HepG2 (cell line): ENCODE data around the gene UCN2. TPM values are rescaled to one million over a fixed set of nuclear protein-coding genes. Genes with fewer than 3 reads are reported as not detected.

Source experiments
- CBX2 ChIP-seq, 2 experiments: fragments of 200-600 bp in 1 of 2; sonication (generic); formaldehyde crosslinking in 1 of 2; IDR thresholded peaks; 2 replicates each; pipeline versions ENCODE4 v1.7.0 to v1.8.1; 2018 to 2022; ENCODE audit warnings: low read depth in 2 of 2, low read length in 1 of 2, mild to moderate bottlenecking in 1 of 2, missing genetic modification reagents in 1 of 2
- CENPT ChIP-seq: sonication (generic); formaldehyde crosslinking; IDR thresholded peaks from 2 replicates; pipeline ENCODE4 v1.8.0; 2022; ENCODE audit warnings: low read depth, mild to moderate bottlenecking, moderate library complexity, missing genetic modification reagents
- FOSL1 ChIP-seq: sonication (generic); formaldehyde crosslinking; IDR thresholded peaks from 2 replicates; pipeline ENCODE4 v1.9.0; 2021; ENCODE audit warnings: missing genetic modification reagents, borderline replicate concordance
- GATAD1 ChIP-seq: IDR thresholded peaks from 2 replicates; pipeline ENCODE4 v1.6.1; 2016; ENCODE audit warnings: missing genetic modification reagents, missing compliant biosample characterization
- JARID2 ChIP-seq: sonication (generic); formaldehyde crosslinking; IDR thresholded peaks from 2 replicates; pipeline ENCODE4 v1.8.1; 2023; ENCODE audit warnings: missing genetic modification reagents, inconsistent platforms; ENCODE audit not compliant: insufficient replicate concordance
- KMT2B ChIP-seq: IDR thresholded peaks from 2 replicates; pipeline ENCODE4 v1.6.1; 2016; ENCODE audit warnings: missing genetic modification reagents, missing compliant biosample characterization
- RFX3 ChIP-seq: IDR thresholded peaks from 2 replicates; pipeline ENCODE4 v1.6.1; 2016; ENCODE audit warnings: missing biosample characterization, missing genetic modification reagents
- ZFP1 ChIP-seq: IDR thresholded peaks from 2 replicates; pipeline ENCODE4 v1.6.1; 2016
- ZNF20 ChIP-seq: sonication (generic); formaldehyde crosslinking; IDR thresholded peaks from 2 replicates; pipeline ENCODE4 v1.4.0; 2020; ENCODE audit warnings: mild to moderate bottlenecking, moderate library complexity, missing genetic modification reagents
- ZNF781 ChIP-seq: sonication (generic); formaldehyde crosslinking; IDR thresholded peaks from 2 replicates; pipeline ENCODE4 v1.5.1; 2020; ENCODE audit warnings: borderline replicate concordance, mild to moderate bottlenecking, missing genetic modification reagents; ENCODE audit errors: not compliant biosample characterization
- polyA plus RNA-seq, 8 experiments: library from polyadenylated mRNA; depleted of rRNA in 3 of 8; stranded (reverse) in 7 of 8; unstranded in 1 of 8; fragments of >200 nt; fragmentation: Illumina TruSeq in 4 of 8; extraction: Trizol in 4 of 8; gene quantifications; 2 replicates each; pipeline versions ENCODE4 v1.2.1 to v1.2.3, GENCODE V29; 2011 to 2016; ENCODE audit warnings: low read depth in 4 of 8, missing spikeins in 1 of 8, mixed read lengths in 1 of 8; ENCODE audit not compliant: insufficient read depth in 1 of 8
- total RNA-seq, 5 experiments: library from RNA; depleted of rRNA; stranded (reverse); fragments of >200 nt; fragmentation: Illumina TruSeq; extraction: Trizol; gene quantifications; 2 replicates each; pipeline ENCODE4 v1.2.3, GENCODE V29; 2016; ENCODE audit warnings: low read depth in 1 of 5
- TF ChIP-seq, protein P1 (sequence below): sonication (generic); formaldehyde crosslinking; conservative IDR thresholded peaks from 2 replicates; pipeline ENCODE4 v1.4.0; 2020; ENCODE audit warnings: mild to moderate bottlenecking, missing genetic modification reagents, moderate library complexity
- TF ChIP-seq, protein P2 (sequence below): sonication (generic); formaldehyde crosslinking; IDR thresholded peaks from 2 replicates; pipeline ENCODE4 v1.5.0; 2020; ENCODE audit warnings: missing genetic modification reagents
- TF ChIP-seq, protein P3 (sequence below): sonication (generic); formaldehyde crosslinking; conservative IDR thresholded peaks from 2 replicates; pipeline ENCODE4 v1.8.0; 2022; ENCODE audit warnings: mild to moderate bottlenecking, moderate library complexity, missing genetic modification reagents
- TF ChIP-seq, protein P4 (sequence below): sonication (generic); formaldehyde crosslinking; IDR thresholded peaks from 2 replicates; pipeline ENCODE4 v1.5.1; 2020; ENCODE audit warnings: mild to moderate bottlenecking, missing genetic modification reagents
- TF ChIP-seq, protein P5 (sequence below): sonication (generic); formaldehyde crosslinking; IDR thresholded peaks from 2 replicates; pipeline ENCODE4 v1.8.0; 2022; ENCODE audit warnings: mild to moderate bottlenecking, missing genetic modification reagents

UCN2 gene
- total and polyA plus RNA-seq, 2 of the 13 experiments (the other 11 are each of a cell fraction or from before 2014, with no cell fraction given) = 0.07 to 1.5 TPM

DNA sequence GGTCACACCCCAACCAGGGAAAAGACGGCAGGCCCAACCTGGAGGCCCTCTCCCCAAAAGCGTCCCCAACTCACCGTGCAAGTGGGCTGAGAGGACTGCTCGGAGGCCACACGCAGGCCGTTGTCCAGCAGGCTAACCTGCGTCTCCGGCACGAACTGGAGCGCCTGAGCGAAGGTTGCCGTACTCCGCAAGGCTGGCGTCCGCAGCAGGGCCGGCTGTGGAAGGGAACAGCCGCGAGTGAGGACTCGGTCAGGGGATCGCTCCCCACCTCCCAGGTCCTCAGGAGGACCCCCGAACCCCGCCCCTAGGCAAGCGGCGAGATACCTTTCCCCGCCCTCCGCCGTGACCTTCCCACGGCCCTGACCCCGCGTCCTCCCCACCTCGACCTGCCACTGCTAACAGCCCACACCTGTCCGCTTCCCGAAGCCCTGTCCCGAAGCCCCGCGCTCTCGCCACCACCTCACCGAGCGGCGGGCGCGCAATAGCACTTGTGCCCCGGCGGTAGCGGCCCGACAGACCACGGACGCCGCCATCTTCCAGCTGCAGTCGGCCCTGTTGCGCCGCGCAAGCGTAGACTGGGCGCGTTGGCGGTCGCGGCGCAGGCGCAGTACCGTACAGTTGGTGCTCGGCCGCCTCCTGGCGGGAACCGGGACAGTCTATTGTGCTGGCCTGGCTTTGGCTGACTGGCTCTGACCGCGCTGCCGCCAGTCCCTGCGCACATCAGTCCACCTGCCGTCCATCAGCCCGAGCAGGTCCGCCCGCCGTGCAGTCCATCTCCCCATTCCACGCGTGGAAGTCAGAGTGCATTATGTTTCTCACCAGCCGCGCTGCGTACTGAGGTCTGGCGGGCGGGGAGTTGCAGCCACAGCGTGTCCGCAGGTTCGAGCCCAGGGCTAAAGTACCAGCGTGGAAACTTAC, 45.8 kb upstream of the UCN2 start, which contains the start of gene UQCRC1 (continued):
- TF ChIP-seq, protein P1, sequence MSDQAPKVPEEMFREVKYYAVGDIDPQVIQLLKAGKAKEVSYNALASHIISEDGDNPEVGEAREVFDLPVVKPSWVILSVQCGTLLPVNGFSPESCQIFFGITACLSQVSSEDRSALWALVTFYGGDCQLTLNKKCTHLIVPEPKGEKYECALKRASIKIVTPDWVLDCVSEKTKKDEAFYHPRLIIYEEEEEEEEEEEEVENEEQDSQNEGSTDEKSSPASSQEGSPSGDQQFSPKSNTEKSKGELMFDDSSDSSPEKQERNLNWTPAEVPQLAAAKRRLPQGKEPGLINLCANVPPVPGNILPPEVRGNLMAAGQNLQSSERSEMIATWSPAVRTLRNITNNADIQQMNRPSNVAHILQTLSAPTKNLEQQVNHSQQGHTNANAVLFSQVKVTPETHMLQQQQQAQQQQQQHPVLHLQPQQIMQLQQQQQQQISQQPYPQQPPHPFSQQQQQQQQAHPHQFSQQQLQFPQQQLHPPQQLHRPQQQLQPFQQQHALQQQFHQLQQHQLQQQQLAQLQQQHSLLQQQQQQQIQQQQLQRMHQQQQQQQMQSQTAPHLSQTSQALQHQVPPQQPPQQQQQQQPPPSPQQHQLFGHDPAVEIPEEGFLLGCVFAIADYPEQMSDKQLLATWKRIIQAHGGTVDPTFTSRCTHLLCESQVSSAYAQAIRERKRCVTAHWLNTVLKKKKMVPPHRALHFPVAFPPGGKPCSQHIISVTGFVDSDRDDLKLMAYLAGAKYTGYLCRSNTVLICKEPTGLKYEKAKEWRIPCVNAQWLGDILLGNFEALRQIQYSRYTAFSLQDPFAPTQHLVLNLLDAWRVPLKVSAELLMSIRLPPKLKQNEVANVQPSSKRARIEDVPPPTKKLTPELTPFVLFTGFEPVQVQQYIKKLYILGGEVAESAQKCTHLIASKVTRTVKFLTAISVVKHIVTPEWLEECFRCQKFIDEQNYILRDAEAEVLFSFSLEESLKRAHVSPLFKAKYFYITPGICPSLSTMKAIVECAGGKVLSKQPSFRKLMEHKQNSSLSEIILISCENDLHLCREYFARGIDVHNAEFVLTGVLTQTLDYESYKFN (CRISPR knock-in tag) = peak; percentile 54
- TF ChIP-seq FOSL1 (CRISPR knock-in tag) = no peak
- no peak for TF ChIP-seq ZFP1
- TF ChIP-seq KMT2B (CRISPR knock-in tag) = peak; percentile 58; the same call in 1 of the 2 replicates
- TF ChIP-seq, protein P2, sequence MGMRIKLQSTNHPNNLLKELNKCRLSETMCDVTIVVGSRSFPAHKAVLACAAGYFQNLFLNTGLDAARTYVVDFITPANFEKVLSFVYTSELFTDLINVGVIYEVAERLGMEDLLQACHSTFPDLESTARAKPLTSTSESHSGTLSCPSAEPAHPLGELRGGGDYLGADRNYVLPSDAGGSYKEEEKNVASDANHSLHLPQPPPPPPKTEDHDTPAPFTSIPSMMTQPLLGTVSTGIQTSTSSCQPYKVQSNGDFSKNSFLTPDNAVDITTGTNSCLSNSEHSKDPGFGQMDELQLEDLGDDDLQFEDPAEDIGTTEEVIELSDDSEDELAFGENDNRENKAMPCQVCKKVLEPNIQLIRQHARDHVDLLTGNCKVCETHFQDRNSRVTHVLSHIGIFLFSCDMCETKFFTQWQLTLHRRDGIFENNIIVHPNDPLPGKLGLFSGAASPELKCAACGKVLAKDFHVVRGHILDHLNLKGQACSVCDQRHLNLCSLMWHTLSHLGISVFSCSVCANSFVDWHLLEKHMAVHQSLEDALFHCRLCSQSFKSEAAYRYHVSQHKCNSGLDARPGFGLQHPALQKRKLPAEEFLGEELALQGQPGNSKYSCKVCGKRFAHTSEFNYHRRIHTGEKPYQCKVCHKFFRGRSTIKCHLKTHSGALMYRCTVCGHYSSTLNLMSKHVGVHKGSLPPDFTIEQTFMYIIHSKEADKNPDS (CRISPR knock-in tag) = no peak
- TF ChIP-seq ZNF781 (CRISPR knock-in tag) = peak; percentile 47
- TF ChIP-seq, protein P3, sequence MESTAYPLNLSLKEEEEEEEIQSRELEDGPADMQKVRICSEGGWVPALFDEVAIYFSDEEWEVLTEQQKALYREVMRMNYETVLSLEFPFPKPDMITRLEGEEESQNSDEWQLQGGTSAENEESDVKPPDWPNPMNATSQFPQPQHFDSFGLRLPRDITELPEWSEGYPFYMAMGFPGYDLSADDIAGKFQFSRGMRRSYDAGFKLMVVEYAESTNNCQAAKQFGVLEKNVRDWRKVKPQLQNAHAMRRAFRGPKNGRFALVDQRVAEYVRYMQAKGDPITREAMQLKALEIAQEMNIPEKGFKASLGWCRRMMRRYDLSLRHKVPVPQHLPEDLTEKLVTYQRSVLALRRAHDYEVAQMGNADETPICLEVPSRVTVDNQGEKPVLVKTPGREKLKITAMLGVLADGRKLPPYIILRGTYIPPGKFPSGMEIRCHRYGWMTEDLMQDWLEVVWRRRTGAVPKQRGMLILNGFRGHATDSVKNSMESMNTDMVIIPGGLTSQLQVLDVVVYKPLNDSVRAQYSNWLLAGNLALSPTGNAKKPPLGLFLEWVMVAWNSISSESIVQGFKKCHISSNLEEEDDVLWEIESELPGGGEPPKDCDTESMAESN (CRISPR knock-in tag) = peak; percentile 81
- TF ChIP-seq JARID2 (CRISPR knock-in tag) = peak; percentile 45
- TF ChIP-seq ZNF20 (CRISPR knock-in tag) = no peak
- peak; percentile 61; the same call in 1 of the 2 replicates for TF ChIP-seq CENPT (CRISPR knock-in tag)
- TF ChIP-seq, protein P4, sequence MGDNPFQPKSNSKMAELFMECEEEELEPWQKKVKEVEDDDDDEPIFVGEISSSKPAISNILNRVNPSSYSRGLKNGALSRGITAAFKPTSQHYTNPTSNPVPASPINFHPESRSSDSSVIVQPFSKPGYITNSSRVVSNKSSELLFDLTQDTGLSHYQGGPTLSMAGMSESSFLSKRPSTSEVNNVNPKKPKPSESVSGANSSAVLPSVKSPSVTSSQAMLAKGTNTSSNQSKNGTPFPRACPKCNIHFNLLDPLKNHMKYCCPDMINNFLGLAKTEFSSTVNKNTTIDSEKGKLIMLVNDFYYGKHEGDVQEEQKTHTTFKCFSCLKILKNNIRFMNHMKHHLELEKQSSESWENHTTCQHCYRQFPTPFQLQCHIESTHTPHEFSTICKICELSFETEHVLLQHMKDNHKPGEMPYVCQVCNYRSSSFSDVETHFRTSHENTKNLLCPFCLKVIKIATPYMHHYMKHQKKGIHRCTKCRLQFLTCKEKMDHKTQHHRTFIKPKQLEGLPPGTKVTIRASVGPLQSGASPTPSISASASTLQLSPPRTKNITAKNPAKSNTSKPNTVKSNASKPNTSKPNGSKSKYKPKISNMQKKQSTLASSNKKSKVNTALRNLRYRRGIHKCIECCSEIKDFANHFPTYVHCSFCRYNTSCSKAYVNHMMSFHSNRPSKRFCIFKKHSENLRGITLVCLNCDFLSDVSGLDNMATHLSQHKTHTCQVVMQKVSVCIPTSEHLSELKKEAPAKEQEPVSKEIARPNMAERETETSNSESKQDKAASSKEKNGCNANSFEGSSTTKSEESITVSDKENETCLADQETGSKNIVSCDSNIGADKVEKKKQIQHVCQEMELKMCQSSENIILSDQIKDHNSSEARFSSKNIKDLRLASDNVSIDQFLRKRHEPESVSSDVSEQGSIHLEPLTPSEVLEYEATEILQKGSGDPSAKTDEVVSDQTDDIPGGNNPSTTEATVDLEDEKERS = peak; percentile 46; the same call in 1 of the 2 replicates
- no peak for TF ChIP-seq RFX3 (CRISPR knock-in tag)
- TF ChIP-seq GATAD1 (CRISPR knock-in tag) = peak; percentile 92
- TF ChIP-seq CBX2 (IDR thresholded peaks at IDR 0.05; ENCODE audit: low read depth, low read length) = no peak
- no peak for TF ChIP-seq CBX2 (CRISPR knock-in tag; IDR thresholded peaks at IDR 0.05; ENCODE audit: low read depth)
- TF ChIP-seq, protein P5, sequence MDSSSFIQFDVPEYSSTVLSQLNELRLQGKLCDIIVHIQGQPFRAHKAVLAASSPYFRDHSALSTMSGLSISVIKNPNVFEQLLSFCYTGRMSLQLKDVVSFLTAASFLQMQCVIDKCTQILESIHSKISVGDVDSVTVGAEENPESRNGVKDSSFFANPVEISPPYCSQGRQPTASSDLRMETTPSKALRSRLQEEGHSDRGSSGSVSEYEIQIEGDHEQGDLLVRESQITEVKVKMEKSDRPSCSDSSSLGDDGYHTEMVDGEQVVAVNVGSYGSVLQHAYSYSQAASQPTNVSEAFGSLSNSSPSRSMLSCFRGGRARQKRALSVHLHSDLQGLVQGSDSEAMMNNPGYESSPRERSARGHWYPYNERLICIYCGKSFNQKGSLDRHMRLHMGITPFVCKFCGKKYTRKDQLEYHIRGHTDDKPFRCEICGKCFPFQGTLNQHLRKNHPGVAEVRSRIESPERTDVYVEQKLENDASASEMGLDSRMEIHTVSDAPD (CRISPR knock-in tag) = peak; percentile 46; the same call in 1 of the 2 replicates
